Activated T-cell treated with anti-CD3 and anti-CD28 coated beads, Interleukin-2, amount 50 U/mL, for 24 hours (primary cell): Measurements from ENCODE around the gene GPC1.
A peak's percentile ranks its signal among the peaks of the same experiment; 100 is the strongest.

Experiments used
- DNase-seq: peaks from one replicate; pipeline ENCODE4 v3.0.0-alpha.2; 2020
- H3K27ac Mint-ChIP-seq: 2 replicates; pipeline ENCODE4 v1.8.0; 2020; ENCODE audit warnings: mild to moderate bottlenecking, mixed read lengths
- H3K27me3 Mint-ChIP-seq: 2 replicates; pipeline ENCODE4 v1.8.0; 2020; ENCODE audit warnings: mixed read lengths
- H3K36me3 Mint-ChIP-seq: 2 replicates; pipeline ENCODE4 v1.8.0; 2020; ENCODE audit warnings: low read depth, mixed read lengths
- H3K4me1 Mint-ChIP-seq: 2 replicates; pipeline ENCODE4 v1.8.0; 2020; ENCODE audit warnings: low read depth, mixed read lengths
- H3K4me3 Mint-ChIP-seq: 2 replicates; pipeline ENCODE4 v1.8.0; 2020; ENCODE audit warnings: mild to moderate bottlenecking, moderate library complexity, mixed read lengths
- H3K9me3 Mint-ChIP-seq: 2 replicates; pipeline ENCODE4 v1.8.0; 2020; ENCODE audit warnings: mixed read lengths

Gene GPC1

DNA sequence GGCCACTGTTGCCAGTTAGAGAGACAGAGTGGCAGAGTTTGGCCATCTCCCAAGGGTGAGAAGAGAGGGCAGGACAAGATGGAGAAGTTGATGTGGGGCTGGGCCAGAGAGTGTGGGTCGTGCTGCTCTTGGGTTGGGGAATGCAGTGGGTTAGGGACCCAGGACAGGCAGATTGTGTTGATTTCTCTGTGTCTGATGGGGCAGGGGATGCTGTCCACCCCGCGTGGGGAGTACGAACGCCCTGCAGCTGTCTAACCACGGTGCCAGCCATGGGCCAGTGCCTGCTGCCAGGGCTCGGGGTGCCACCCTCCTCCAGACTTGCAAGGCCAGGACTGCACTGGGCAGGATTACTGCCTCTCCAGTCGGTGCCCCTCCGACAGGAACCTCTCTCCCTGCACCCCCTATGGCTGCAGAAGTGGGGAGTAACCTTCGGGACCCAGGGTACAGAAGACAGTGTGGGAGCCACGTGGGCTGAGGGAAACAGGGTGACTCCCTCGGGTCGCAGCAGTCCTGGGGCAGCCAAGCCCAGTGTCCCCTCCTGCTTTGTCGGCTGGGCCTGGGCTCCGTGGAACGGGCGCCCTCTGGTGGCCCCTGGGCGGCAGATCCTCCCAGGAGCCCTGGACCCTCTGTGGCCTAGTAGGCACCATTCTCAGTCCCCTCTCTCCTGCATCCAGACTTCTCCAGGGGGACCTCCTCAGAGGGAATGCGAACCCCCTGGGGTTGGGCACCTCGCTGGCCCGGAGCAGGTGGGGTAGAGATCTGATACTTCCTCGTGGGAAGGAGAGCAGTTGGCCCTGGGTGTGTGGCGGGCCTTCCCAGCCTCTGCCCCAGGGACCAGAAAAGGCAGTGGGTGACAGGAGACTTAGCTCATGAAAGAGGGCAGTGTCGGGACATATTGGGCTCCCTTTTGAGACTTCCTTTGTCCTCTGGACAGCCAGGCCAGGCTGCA is 2.7 kb downstream of the GPC1 start:
- H3K36me3 Mint-ChIP-seq: no peaks in the 10 kb centered on the region
- H3K9me3 Mint-ChIP-seq: no peaks in the 10 kb centered on the region
- DNase-seq: peak; percentile 83
- H3K4me3 Mint-ChIP-seq: no peak overlapping the region
- peaks cover 11% of the 10 kb centered on the region for H3K4me1 Mint-ChIP-seq
- no peak overlapping the region for H3K27ac Mint-ChIP-seq
- H3K27me3 Mint-ChIP-seq: peaks cover 26% of the 10 kb centered on the region

DNA sequence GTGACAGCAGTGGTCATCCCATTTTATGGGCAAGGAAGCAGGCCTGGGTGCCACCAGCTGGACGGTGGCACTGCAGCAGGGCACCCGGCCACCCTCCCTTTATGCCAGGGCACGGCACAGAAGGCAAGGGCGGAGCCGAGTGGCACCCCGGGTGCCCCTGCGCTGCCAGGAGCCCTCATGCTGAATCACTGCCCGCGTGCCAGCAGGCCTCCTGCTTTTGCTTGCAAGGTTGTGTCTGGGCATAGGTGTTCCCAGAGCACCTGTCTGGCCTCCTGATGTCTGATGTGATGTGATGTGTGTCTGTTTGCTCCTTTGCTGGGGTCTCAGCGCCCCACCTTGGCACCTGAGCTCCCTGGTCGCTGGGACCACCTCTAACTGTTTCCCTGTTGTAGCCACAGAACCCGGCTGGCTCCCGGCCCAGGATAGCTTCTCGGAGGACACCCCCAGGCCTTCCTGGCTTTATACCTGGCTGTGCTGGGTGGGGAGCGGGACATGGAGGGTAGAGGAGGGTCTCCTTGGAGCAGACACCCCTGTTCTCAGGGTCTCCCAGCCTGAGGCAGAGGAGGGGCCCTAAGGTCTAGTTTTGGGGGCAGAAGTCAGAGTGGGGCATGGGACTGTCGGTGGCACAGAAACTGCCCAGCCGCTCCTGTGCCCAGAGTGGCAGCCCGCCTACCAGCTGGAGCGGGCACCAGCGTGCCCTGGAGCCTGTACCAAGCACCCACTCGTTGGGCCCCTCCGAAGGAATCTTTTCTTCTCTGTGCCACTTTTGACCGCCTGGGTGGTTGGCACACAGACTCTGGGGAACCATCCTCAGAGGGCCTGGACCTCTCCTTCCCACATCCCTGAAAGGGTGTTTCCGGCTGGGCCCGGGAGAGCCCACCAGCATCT is 3.6 kb downstream of the GPC1 start:
- H3K27me3 Mint-ChIP-seq: peaks cover 21% of the 10 kb centered on the region
- H3K4me3 Mint-ChIP-seq: no peak overlapping the region
- H3K9me3 Mint-ChIP-seq: no peaks in the 10 kb centered on the region
- H3K4me1 Mint-ChIP-seq: peaks cover 7% of the 10 kb centered on the region
- no peak for DNase-seq
- no peaks in the 10 kb centered on the region for H3K36me3 Mint-ChIP-seq
- H3K27ac Mint-ChIP-seq: no peak overlapping the region

DNA sequence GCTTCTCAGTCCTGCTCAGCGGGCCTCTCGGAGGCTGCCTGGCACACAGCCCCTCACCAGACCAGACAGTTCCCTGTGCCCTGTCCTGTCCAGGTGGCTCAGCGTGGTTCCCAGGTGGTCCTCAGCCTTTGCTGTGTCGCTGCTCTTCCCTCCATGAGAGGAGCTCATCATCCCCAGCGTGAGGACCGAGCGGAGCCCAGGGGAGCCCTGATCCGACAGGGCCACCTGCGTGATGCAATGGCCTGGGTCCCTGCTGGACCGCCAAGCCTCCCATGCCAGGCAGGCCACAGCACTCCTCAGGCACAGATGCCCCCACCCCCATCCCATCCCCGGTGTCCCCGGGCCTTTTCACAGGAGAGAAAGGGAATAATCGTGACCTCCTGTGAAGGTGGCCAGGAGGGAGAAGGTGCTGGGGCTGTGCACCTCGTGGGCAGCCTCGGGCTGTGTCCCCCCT is 4.3 kb downstream of the GPC1 start:
- Mint-ChIP-seq H3K4me3 (no peak overlapping the region), H3K4me1 (peaks cover 4% of the 10 kb centered on the region), H3K27ac (no peak overlapping the region), H3K9me3 (no peaks in the 10 kb centered on the region), H3K27me3 (peaks cover 21% of the 10 kb centered on the region), H3K36me3 (no peaks in the 10 kb centered on the region)
- DNase-seq: no peak

DNA sequence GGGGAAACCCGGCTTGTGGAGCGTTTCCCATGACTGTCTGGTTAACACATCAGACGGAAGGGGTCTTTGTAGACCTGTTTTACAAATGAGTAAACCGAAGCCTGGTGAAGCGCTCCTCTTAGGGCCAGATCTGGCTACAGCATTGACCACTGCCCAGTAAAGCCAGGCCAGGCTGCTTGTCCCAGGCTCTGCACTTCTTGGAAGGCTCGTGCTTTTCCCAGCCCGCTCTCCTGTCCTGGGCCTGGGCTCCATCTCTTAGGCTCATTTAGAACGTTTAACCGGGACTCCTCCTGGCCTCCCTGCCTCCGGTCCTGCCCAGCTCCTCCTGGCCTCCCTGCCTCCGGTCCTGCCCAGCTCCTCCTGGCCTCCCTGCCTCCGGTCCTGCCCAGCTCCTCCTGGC is 4.8 kb downstream of the GPC1 start:
- H3K4me3 Mint-ChIP-seq: no peak overlapping the region
- DNase-seq: no peak
- H3K36me3 Mint-ChIP-seq: no peaks in the 10 kb centered on the region
- H3K9me3 Mint-ChIP-seq: no peaks in the 10 kb centered on the region
- H3K4me1 Mint-ChIP-seq: peaks cover 3% of the 10 kb centered on the region
- H3K27ac Mint-ChIP-seq: no peak overlapping the region
- peaks cover 21% of the 10 kb centered on the region for H3K27me3 Mint-ChIP-seq

DNA sequence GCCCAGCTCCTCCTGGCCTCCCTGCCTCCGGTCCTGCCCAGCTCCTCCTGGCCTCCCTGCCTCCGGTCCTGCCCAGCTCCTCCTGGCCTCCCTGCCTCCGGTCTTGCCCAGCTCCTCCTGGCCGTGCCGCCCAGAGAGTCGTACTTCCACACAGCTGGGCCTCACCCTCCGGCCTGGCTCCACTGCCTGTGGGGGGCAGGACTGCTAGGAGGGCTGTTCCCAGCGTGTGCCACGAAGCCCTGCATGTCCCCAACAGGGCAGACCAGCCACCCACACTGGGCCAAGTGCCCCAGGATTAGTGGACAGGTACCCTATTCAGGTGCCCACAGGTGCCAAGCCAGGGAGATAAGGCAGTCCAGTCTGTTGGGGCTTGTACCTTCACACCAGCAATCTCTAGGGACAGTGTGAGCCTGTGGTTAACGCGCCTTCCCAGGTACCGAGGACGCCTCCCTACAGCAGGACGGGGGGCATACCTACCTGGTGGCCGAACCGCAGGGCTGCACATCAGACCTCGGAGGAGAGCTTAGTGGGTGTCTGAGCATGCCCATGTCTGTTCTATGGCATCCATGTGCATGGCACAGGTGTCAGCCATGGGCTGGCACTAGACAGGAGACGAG is 5.3 kb downstream of the GPC1 start:
- Mint-ChIP-seq H3K27me3 (peaks cover 21% of the 10 kb centered on the region), H3K36me3 (no peaks in the 10 kb centered on the region), H3K9me3 (no peaks in the 10 kb centered on the region), H3K4me1 (peaks cover 3% of the 10 kb centered on the region), H3K27ac (no peak overlapping the region), H3K4me3 (no peak overlapping the region)
- DNase-seq: no peak

DNA sequence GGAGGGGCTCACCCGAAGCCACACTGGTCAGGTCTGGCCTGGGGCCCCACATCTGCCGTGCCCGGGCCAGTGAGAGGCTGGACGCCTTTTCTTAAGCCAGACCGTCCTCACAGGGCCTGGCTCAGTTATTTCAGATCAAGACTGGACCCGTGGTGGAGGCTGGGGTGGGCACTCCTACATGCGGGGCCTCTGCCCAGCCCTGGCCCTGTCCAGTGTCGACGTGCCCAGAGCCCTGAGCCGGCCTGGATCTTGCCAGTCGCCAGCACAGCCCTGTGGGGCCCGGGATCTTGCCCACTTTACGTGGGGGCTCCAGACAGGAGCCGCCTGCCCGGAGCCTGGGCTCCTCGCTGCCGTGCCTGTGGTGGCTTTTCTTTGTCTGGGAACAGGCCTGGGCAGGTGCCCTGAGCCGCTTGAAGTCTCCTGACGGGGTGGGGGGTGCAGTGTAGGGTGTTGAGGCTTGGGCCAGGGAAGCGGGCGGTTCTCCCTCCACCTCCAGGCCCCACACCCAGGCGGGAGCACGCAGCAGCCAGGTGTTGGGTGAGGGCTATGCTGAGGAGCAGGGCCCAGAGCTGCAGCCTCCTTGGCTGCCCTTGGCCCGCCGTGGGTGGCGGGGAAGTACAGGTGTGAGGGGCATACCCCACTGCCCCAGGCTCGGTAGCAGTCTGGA is 6.0 kb downstream of the GPC1 start:
- Mint-ChIP-seq H3K9me3 (no peaks in the 10 kb centered on the region), H3K27me3 (peaks cover 20% of the 10 kb centered on the region), H3K27ac (no peak overlapping the region), H3K4me1 (peaks cover 3% of the 10 kb centered on the region), H3K4me3 (no peak overlapping the region), H3K36me3 (no peaks in the 10 kb centered on the region)
- DNase-seq: no peak

DNA sequence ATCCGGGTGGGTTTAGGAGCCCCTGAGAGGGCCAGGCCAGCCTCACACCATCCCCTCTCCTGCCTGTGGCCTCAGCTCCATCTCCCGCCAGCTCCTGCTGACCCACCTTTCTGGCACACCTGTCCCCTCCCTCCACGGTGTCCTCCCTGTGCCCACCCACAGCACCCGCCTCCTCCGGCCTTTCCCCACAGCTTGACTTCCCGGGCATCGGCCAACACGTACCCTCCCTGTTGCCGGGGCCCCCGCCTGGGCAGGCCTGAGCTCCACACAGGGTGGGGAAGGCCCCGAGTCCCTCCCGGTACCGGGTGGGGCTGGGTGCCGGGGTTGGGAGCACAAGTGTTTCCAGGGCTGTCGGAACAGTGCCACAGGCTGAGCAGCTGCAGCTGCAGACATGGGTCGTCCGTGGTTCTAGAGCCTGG is 6.5 kb downstream of the GPC1 start:
- Mint-ChIP-seq H3K27ac (no peak overlapping the region), H3K4me1 (peaks cover 3% of the 10 kb centered on the region), H3K36me3 (no peaks in the 10 kb centered on the region), H3K9me3 (no peaks in the 10 kb centered on the region), H3K4me3 (no peak overlapping the region), H3K27me3 (peaks cover 18% of the 10 kb centered on the region)
- no peak for DNase-seq

DNA sequence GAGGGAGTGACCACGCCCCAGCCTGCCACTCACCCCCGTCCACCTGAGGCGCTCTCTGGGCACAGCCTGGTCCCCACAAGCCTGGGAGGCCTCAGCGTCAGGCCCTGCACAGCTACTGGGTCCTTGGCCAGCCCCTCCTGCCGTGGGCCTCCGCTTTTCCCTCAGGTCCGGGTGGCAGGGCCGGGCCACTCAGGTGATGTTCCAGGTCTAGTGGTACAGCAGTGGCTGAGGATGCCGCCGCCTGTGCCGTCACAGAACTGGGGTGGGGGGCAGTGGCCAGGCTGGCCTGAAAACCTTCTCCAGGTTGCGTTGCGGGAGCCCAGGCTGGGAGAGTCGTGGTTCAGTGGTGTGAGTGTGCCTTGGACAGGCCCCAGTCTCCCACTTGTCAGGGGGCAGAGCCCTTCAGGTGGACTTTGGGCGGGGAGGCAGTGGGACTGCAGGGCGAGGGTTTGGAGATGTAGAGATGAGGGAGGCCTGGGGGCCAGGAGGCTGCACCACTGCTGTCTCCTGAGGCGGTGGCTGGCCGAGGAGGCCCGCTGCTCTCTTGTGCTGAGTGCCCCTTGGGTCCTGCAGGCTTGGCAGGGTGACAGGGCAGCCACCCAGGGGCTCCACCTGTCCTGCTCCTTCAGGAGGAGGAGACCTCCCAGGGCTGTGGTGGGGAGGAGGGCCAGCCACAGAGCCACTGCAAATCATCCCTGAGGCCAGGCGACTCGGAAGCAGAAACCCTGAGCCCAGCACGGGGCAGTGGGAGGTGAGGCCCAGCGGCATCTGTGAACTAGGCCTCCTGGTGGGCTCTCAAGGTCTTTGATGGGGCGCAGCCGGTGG is 7.6 kb downstream of the GPC1 start:
- H3K9me3 Mint-ChIP-seq: no peaks in the 10 kb centered on the region
- DNase-seq: no peak
- no peak overlapping the region for H3K4me3 Mint-ChIP-seq
- H3K27me3 Mint-ChIP-seq: peaks cover 14% of the 10 kb centered on the region
- no peak overlapping the region for H3K27ac Mint-ChIP-seq
- no peaks in the 10 kb centered on the region for H3K36me3 Mint-ChIP-seq
- H3K4me1 Mint-ChIP-seq: no peaks in the 10 kb centered on the region

DNA sequence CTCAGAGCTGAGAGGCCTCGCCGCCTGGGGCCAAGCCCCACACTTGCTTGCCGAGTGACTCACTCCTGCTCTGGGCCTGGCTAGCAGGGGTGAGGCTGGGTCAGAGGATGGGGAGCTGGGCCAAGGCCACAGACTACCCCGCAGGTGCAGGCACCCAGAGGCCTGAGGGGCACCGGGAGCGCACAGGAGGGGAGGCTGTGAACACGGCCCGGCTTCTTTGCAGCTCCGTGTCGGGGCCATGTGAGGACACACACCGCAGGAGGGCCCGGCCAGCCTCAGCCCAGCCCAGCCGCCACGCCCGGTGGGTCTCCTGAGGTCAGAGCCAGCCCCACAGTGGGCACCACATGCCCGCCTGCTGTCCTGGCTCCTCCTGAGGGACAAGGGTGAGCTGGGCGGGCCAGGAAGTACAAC is 8.4 kb downstream of the GPC1 start:
- H3K9me3 Mint-ChIP-seq: no peaks in the 10 kb centered on the region
- H3K36me3 Mint-ChIP-seq: no peaks in the 10 kb centered on the region
- H3K27me3 Mint-ChIP-seq: peaks cover 12% of the 10 kb centered on the region
- H3K27ac Mint-ChIP-seq: no peak overlapping the region
- H3K4me3 Mint-ChIP-seq: no peak overlapping the region
- H3K4me1 Mint-ChIP-seq: no peaks in the 10 kb centered on the region
- no peak for DNase-seq

DNA sequence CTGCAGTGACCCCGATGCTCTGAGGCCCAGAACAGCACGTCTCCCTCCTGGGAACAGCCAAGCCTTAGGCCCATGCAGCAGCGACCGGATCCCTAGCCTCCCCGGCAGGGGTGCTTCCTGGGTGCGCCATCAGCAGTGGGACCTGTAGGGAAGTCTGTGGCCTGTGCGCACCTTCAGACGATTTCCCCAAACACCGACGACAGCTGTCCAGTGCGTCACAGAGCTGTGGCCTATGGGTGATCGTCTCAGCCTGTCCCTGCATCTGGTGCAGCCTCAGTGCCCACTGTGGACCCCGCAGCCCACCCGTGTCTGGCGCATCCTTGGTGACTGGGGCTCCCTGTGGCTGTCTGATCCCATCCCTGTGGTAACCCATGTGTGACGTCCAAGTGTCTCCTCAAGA is 9.0 kb downstream of the GPC1 start:
- H3K4me1 Mint-ChIP-seq: no peaks in the 10 kb centered on the region
- no peaks in the 10 kb centered on the region for H3K9me3 Mint-ChIP-seq
- peaks cover 16% of the 10 kb centered on the region for H3K27me3 Mint-ChIP-seq
- no peak overlapping the region for H3K27ac Mint-ChIP-seq
- DNase-seq: no peak
- no peak overlapping the region for H3K4me3 Mint-ChIP-seq
- no peaks in the 10 kb centered on the region for H3K36me3 Mint-ChIP-seq

DNA sequence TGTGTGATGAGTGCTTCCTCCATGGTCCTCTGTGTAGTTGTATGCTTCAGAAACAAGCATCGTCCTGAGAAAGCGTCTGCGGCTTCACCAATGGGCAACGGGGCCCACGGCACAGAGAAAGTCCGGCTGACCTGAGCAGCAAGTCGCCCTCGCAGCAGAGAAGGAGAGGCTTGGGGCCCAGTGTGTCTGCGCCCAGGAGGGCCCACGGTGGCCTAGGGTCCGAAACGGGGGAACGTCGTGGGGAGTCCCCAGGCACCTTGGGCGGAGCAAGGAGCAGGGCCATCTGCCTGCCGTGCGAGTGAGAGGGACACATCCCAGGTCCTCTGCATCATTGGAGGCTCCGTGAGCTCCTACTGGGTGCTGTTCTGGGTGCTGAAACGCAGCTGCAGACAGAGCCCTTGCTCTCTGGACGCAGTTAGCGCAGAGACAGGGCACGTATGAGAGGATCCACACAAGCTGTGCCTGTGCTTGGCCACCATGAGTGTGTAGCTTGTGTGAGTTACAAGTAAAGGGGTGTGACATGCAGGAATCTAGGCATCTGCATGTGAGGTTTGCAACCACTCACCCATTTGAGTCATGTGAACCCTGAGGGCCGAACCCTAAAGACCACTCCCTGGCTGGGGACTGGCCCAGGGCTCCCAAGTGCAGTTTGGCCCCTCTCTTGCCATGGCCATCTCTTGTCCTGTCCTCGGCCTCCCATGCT is 10.6 kb downstream of the GPC1 start:
- H3K9me3 Mint-ChIP-seq: no peaks in the 10 kb centered on the region
- H3K27ac Mint-ChIP-seq: no peak overlapping the region
- H3K27me3 Mint-ChIP-seq: peaks cover 33% of the 10 kb centered on the region
- no peak overlapping the region for H3K4me3 Mint-ChIP-seq
- H3K36me3 Mint-ChIP-seq: no peaks in the 10 kb centered on the region
- no peaks in the 10 kb centered on the region for H3K4me1 Mint-ChIP-seq
- DNase-seq: no peak

DNA sequence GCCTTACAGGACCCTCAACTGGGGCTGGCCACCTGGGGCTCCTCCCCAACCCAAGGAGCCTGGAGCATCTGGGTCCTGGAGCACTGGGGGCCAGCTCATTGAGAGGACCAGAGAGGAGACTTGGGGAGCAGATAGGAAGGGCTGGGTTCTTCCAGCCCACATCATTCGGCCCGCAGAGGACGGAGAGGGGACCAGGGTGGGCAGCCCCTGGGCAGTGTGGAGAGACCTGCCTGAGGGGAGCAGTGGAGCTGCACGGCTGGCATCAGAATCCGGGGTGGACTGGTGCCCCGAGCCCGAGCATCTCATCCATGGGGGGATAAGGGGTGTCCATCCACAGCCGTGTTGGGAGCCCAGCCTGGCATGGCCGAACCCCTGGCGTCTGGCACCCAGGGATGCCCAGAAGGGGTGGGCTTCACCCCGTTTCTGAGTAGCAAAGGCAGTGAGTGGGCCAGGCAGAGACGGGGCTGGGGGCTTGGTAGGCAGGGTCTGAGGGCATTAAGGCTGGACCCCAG is 11.3 kb downstream of the GPC1 start:
- Mint-ChIP-seq H3K4me1 (no peaks in the 10 kb centered on the region), H3K27ac (no peak overlapping the region), H3K9me3 (no peaks in the 10 kb centered on the region), H3K4me3 (no peak overlapping the region), H3K36me3 (no peaks in the 10 kb centered on the region), H3K27me3 (peaks cover 39% of the 10 kb centered on the region)
- DNase-seq: no peak

DNA sequence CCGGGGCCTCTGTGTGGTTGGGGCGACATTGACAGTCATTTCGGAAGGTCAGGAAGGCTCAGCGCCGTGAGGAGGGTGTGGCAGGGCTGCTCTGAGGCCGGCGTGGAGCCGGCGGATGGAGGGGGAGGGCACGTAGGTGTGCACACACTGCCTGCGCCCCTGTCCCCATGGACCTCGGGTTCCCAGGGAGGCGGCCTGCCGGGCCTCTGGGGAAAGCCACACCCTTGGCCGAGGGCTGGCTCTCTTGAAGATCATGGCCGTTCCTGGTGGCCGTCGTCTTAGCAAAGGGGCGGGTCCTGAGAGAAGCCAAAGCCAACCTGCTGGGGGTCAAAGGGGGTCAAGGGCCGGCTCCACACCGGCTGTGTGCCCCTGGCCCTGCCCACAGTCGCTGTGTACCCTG is 11.9 kb downstream of the GPC1 start:
- no peak overlapping the region for H3K4me3 Mint-ChIP-seq
- H3K9me3 Mint-ChIP-seq: no peaks in the 10 kb centered on the region
- H3K4me1 Mint-ChIP-seq: no peaks in the 10 kb centered on the region
- no peaks in the 10 kb centered on the region for H3K36me3 Mint-ChIP-seq
- no peak overlapping the region for H3K27ac Mint-ChIP-seq
- peaks cover 44% of the 10 kb centered on the region for H3K27me3 Mint-ChIP-seq
- no peak for DNase-seq
